Measurements from ENCODE around the gene MYL12B.

MYL12B gene

GRCh38 chr18:3321133-3321812 lies 59.3 kb downstream of the MYL12B start:
- Mint-ChIP-seq H3K27ac (peak overlapping the region in 2 of 3 experiments; percentile 24 to 47), H3K4me3 (no peak overlapping the region), H3K27me3 (ENCODE audit: low read depth) (no peaks in the 10 kb centered on the region), H3K4me1 (peaks cover 26% of the 10 kb centered on the region), H3K9me3 (peaks cover 9% of the 10 kb centered on the region), H3K36me3 (ENCODE audit: low read depth) (no peaks in the 10 kb centered on the region)
- TF ChIP-seq CTCF (IDR thresholded peaks at IDR 0.05; ENCODE audit: unreplicated experiment in 3 of 3), result no peak

GRCh38 chr18:3323900-3324299 lies 62.0 kb downstream of the MYL12B start:
- H3K9me3 Mint-ChIP-seq, result no peaks in the 10 kb centered on the region
- peaks cover 37% of the 10 kb centered on the region for H3K4me1 Mint-ChIP-seq
- no peaks in the 10 kb centered on the region for H3K36me3 Mint-ChIP-seq (ENCODE audit: low read depth)
- H3K4me3 Mint-ChIP-seq, result no peak overlapping the region
- H3K27me3 Mint-ChIP-seq (ENCODE audit: low read depth), result no peaks in the 10 kb centered on the region
- no peak overlapping the region for H3K27ac Mint-ChIP-seq
- no peak for TF ChIP-seq CTCF (IDR thresholded peaks at IDR 0.05; ENCODE audit: unreplicated experiment in 3 of 3)

Measured in nephron (organoid).